ENCODE results near the gene MACC1.
A peak's percentile ranks its signal among the peaks of the same experiment; 100 is the strongest.

The MACC1 gene

GRCh38 chr7:20203316-20203715 lies 13.9 kb downstream of the MACC1 start:
- H4K20me1 ChIP-seq (ENCODE audit: insufficient read depth, low read length), result no peaks in the 10 kb centered on the region
- no peaks in the 10 kb centered on the region for H3K9me2 ChIP-seq (replicated peaks; ENCODE audit: insufficient read depth, low read length)
- TF ChIP-seq, protein P1, sequence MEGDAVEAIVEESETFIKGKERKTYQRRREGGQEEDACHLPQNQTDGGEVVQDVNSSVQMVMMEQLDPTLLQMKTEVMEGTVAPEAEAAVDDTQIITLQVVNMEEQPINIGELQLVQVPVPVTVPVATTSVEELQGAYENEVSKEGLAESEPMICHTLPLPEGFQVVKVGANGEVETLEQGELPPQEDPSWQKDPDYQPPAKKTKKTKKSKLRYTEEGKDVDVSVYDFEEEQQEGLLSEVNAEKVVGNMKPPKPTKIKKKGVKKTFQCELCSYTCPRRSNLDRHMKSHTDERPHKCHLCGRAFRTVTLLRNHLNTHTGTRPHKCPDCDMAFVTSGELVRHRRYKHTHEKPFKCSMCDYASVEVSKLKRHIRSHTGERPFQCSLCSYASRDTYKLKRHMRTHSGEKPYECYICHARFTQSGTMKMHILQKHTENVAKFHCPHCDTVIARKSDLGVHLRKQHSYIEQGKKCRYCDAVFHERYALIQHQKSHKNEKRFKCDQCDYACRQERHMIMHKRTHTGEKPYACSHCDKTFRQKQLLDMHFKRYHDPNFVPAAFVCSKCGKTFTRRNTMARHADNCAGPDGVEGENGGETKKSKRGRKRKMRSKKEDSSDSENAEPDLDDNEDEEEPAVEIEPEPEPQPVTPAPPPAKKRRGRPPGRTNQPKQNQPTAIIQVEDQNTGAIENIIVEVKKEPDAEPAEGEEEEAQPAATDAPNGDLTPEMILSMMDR (IDR thresholded peaks at IDR 0.05; ENCODE audit: low read length), result no peak
- TF ChIP-seq EZH2 (optimal IDR thresholded peaks at IDR 0.05; ENCODE audit: low read depth, low read length) (no peak), EZH2phosphoT487 (IDR thresholded peaks at IDR 0.05; ENCODE audit: low read length) (no peak)
- no peak overlapping the region for H3K9ac ChIP-seq (ENCODE audit: low read length)
- no peaks in the 10 kb centered on the region for H3K27me3 ChIP-seq (replicated peaks; ENCODE audit: insufficient read depth, low read length)
- peaks cover 38% of the 10 kb centered on the region for H3K4me1 ChIP-seq (ENCODE audit: low read length)
- no peak overlapping the region for H3K4me3 ChIP-seq (ENCODE audit: low read length)
- H3F3A ChIP-seq (ENCODE audit: insufficient read depth, low read length), result peaks cover 22% of the 10 kb centered on the region
- no peaks in the 10 kb centered on the region; the same call in 1 of the 2 replicates for H3K36me3 ChIP-seq (replicated peaks; ENCODE audit: insufficient read depth, low read length)
- H3K79me2 ChIP-seq (ENCODE audit: low read length), result peaks cover 93% of the 10 kb centered on the region
- H3K4me2 ChIP-seq (ENCODE audit: low read depth, low read length), result no peak overlapping the region
- no peaks in the 10 kb centered on the region for H3K9me3 ChIP-seq (replicated peaks; ENCODE audit: insufficient read depth, low read length)
- no peak for DNase-seq
- H2AFZ ChIP-seq (ENCODE audit: low read length), result no peak overlapping the region
- H3K27ac ChIP-seq (ENCODE audit: low read length), result no peak overlapping the region

GRCh38 chr7:20201380-20201779 lies 15.8 kb downstream of the MACC1 start:
- peaks cover 91% of the 10 kb centered on the region for H3K79me2 ChIP-seq (ENCODE audit: low read length)
- peaks cover 42% of the 10 kb centered on the region for H3K4me1 ChIP-seq (ENCODE audit: low read length)
- no peaks in the 10 kb centered on the region for H3K9me3 ChIP-seq (replicated peaks; ENCODE audit: insufficient read depth, low read length)
- H3K27ac ChIP-seq (ENCODE audit: low read length), result peak overlapping the region; percentile 73; the same call in 1 of the 2 replicates
- no peaks in the 10 kb centered on the region for H3K9me2 ChIP-seq (replicated peaks; ENCODE audit: insufficient read depth, low read length)
- no peak overlapping the region for H3K4me3 ChIP-seq (ENCODE audit: low read length)
- no peaks in the 10 kb centered on the region; the same call in 1 of the 2 replicates for H3K36me3 ChIP-seq (replicated peaks; ENCODE audit: insufficient read depth, low read length)
- H4K20me1 ChIP-seq (ENCODE audit: insufficient read depth, low read length), result no peaks in the 10 kb centered on the region
- H2AFZ ChIP-seq (ENCODE audit: low read length), result no peak overlapping the region
- no peaks in the 10 kb centered on the region for H3K27me3 ChIP-seq (replicated peaks; ENCODE audit: insufficient read depth, low read length)
- peak overlapping the region; percentile 6; the same call in 1 of the 2 replicates for H3K4me2 ChIP-seq (ENCODE audit: low read depth, low read length)
- TF ChIP-seq EZH2 (optimal IDR thresholded peaks at IDR 0.05; ENCODE audit: low read depth, low read length) (no peak), EZH2phosphoT487 (IDR thresholded peaks at IDR 0.05; ENCODE audit: low read length) (no peak)
- TF ChIP-seq, protein P1 (IDR thresholded peaks at IDR 0.05; ENCODE audit: low read length), result no peak
- peaks cover 22% of the 10 kb centered on the region for H3F3A ChIP-seq (ENCODE audit: insufficient read depth, low read length)
- no peak for DNase-seq
- no peak overlapping the region for H3K9ac ChIP-seq (ENCODE audit: low read length)

GRCh38 chr7:20200971-20201370 lies 16.2 kb downstream of the MACC1 start:
- H3K9me3 ChIP-seq (replicated peaks; ENCODE audit: insufficient read depth, low read length), result no peaks in the 10 kb centered on the region
- no peaks in the 10 kb centered on the region; the same call in 1 of the 2 replicates for H3K36me3 ChIP-seq (replicated peaks; ENCODE audit: insufficient read depth, low read length)
- H4K20me1 ChIP-seq (ENCODE audit: insufficient read depth, low read length), result no peaks in the 10 kb centered on the region
- H3K4me3 ChIP-seq (ENCODE audit: low read length), result no peak overlapping the region; the same call in 1 of the 2 replicates
- DNase-seq, result no peak
- H3K9ac ChIP-seq (ENCODE audit: low read length), result peak overlapping the region; percentile 13; the same call in 1 of the 2 replicates
- H3K4me2 ChIP-seq (ENCODE audit: low read depth, low read length), result peak overlapping the region; percentile 67; the same call in 1 of the 2 replicates
- H3K79me2 ChIP-seq (ENCODE audit: low read length), result peaks cover 87% of the 10 kb centered on the region
- peak overlapping the region; percentile 73; the same call in 1 of the 2 replicates for H3K27ac ChIP-seq (ENCODE audit: low read length)
- no peak overlapping the region for H2AFZ ChIP-seq (ENCODE audit: low read length)
- H3K4me1 ChIP-seq (ENCODE audit: low read length), result peaks cover 42% of the 10 kb centered on the region
- H3K27me3 ChIP-seq (replicated peaks; ENCODE audit: insufficient read depth, low read length), result no peaks in the 10 kb centered on the region
- TF ChIP-seq, protein P1 (IDR thresholded peaks at IDR 0.05; ENCODE audit: low read length), result no peak
- TF ChIP-seq EZH2phosphoT487 (IDR thresholded peaks at IDR 0.05; ENCODE audit: low read length) (no peak), EZH2 (optimal IDR thresholded peaks at IDR 0.05; ENCODE audit: low read depth, low read length) (no peak)
- H3K9me2 ChIP-seq (replicated peaks; ENCODE audit: insufficient read depth, low read length), result no peaks in the 10 kb centered on the region
- H3F3A ChIP-seq (ENCODE audit: insufficient read depth, low read length), result peaks cover 22% of the 10 kb centered on the region
